ENCODE measurements around the gene THAP6. TPM values are rescaled to one million over a fixed set of nuclear protein-coding genes. Genes with fewer than 3 reads are reported as not detected.

THAP6 gene
- total RNA-seq, 4 donors from 2014 or later: 6.0 to 27.3 (median 13.9) TPM

- in situ Hi-C loops (cut with MboI; ENCODE audit: low sequenced_read_pairs in 4 of 4) (no loop called here), intact Hi-C loops (cut with DNase I; ENCODE audit: low total_unique reads) (no loop called here)
- no peaks in the 10 kb centered on the region for H3K9me3 ChIP-seq
- H3K27me3 ChIP-seq: no peaks in the 10 kb centered on the region
- DNase-seq (no peak), ATAC-seq (no peak)
- no peak overlapping the region for H3K27ac ChIP-seq
- H3K36me3 ChIP-seq: peaks cover 0 to 7% of the 10 kb centered on the region in 2 donors
- no peaks in the 10 kb centered on the region for H3K4me1 ChIP-seq
- no peak for TF ChIP-seq CTCF (IDR thresholded peaks at IDR 0.05 in 4 of 5, conservative IDR thresholded peaks at IDR 0.05 in 1 of 5)
- no peak for TF ChIP-seq POLR2A (IDR thresholded peaks at IDR 0.05)
- H3K4me3 ChIP-seq: no peak overlapping the region
Observed at GRCh38 chr4:75549019-75549418, 34.7 kb downstream of the THAP6 start.

- no peak overlapping the region for H3K27ac ChIP-seq
- no peaks in the 10 kb centered on the region for H3K36me3 ChIP-seq
- ATAC-seq (no peak), DNase-seq (no peak)
- in situ Hi-C loops (cut with MboI; ENCODE audit: low sequenced_read_pairs in 4 of 4) (no loop called here), intact Hi-C loops (cut with DNase I; ENCODE audit: low total_unique reads) (no loop called here)
- no peak overlapping the region for H3K4me3 ChIP-seq
- no peaks in the 10 kb centered on the region for H3K4me1 ChIP-seq
- no peaks in the 10 kb centered on the region for H3K27me3 ChIP-seq
- TF ChIP-seq CTCF (IDR thresholded peaks at IDR 0.05 in 4 of 5, conservative IDR thresholded peaks at IDR 0.05 in 1 of 5): no peak
- no peak for TF ChIP-seq POLR2A (IDR thresholded peaks at IDR 0.05)
- H3K9me3 ChIP-seq: no peaks in the 10 kb centered on the region
Observed at GRCh38 chr4:75552452-75552851, 38.2 kb downstream of the THAP6 start.

GRCh38 chr4:75555294-75556164, 41.3 kb downstream of the THAP6 start, which contains the start of gene ODAPH:
Gene ODAPH (plus strand): TSS chr4:75556066. CDS start chr4:75556083, 17 bp downstream.
- no peaks in the 10 kb centered on the region for H3K4me1 ChIP-seq
- H3K27me3 ChIP-seq: no peaks in the 10 kb centered on the region
- in situ Hi-C loops (cut with MboI; ENCODE audit: low sequenced_read_pairs in 4 of 4) (no loop called here), intact Hi-C loops (cut with DNase I; ENCODE audit: low total_unique reads) (no loop called here)
- TF ChIP-seq CTCF (IDR thresholded peaks at IDR 0.05 in 4 of 5, conservative IDR thresholded peaks at IDR 0.05 in 1 of 5): no peak
- no peak for TF ChIP-seq POLR2A (IDR thresholded peaks at IDR 0.05)
- H3K27ac ChIP-seq: no peak within 1 kb of the TSS
- ATAC-seq: no peak
- H3K4me3 ChIP-seq: no peak within 1 kb of the TSS
- DNase-seq: no peak
- no peaks in the 10 kb centered on the region for H3K9me3 ChIP-seq
- no peaks in the 10 kb centered on the region for H3K36me3 ChIP-seq

- no peaks in the 10 kb centered on the region for H3K9me3 ChIP-seq
- H3K36me3 ChIP-seq: no peaks in the 10 kb centered on the region
- H3K4me3 ChIP-seq: no peak overlapping the region
- H3K4me1 ChIP-seq: no peaks in the 10 kb centered on the region
- H3K27me3 ChIP-seq: no peaks in the 10 kb centered on the region
- no peak for ATAC-seq
- no peak for DNase-seq
- no peak for TF ChIP-seq CTCF (IDR thresholded peaks at IDR 0.05 in 4 of 5, conservative IDR thresholded peaks at IDR 0.05 in 1 of 5)
- no peak for TF ChIP-seq POLR2A (IDR thresholded peaks at IDR 0.05)
- intact Hi-C loops (cut with DNase I; ENCODE audit: low total_unique reads) (no loop called here), in situ Hi-C loops (cut with MboI; ENCODE audit: low sequenced_read_pairs in 4 of 4) (no loop called here)
- H3K27ac ChIP-seq: no peak overlapping the region
Observed at GRCh38 chr4:75557696-75558095, 43.4 kb downstream of the THAP6 start.
